Activated CD8-positive, alpha-beta memory T cell treated with anti-CD3 and anti-CD28 coated beads for 1 hour (primary cell): ENCODE results near the gene TFEB.
"Not testable (repeated sequence)": the region's sequence is repeated elsewhere in the genome, so short reads cannot be mapped to it uniquely, and the experiment has no call there.

Experiments
- DNase-seq, 2 donors: peaks; one replicate each; pipeline ENCODE4 v3.0.0-alpha.2; 2020; ENCODE audit warnings: low read depth in 1 of 2; ENCODE audit errors: extremely low read depth in 1 of 2

Gene TFEB

GRCh38 chr6:41766043-41766664 is 30.7 kb upstream of the TFEB start:
- not testable (repeated sequence) for DNase-seq

- no peak for DNase-seq
Measured at GRCh38 chr6:41763470-41763869, 28.1 kb upstream of the TFEB start.

GRCh38 chr6:41759905-41760579 is 24.6 kb upstream of the TFEB start:
- DNase-seq: no peak

DNA sequence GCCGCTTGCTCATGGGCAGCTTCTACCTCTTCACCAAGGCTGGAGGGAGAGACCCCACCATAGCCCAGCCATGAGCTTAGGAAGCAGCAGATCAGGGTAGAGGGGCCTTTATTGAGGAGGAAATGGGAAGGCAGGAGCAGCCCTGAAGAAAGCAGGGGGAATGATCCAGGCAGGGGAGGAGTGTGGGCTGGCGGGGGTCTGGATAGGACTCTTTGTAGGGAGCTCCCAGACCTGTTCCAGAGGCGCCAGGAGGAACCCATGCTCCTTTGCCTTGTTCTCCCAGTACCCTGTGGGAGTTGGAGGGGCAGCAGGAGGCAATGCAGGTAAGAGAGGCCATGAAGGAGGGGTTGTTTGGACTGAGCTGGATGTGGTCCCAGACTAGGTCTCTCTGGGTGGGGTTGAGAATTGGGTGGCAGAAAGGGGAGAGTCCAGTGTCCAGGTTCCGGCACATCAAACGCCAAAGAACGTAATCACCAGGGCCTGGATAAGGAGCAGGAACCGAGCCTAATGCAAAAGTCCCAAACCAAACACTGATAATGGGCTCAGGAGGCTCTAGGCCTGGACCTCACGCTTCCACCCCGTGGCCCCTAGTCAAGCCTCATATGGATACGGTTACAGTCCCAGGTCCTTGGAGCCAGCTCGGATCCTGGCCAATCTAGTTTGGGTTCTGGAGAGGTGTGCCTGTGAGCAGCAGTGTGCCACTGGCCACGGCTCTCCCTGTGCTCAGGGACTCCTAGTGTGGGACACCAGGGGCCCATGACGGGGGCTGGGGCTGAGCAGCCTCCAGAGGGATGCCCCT is 23.9 kb upstream of the TFEB start:
- no peak for DNase-seq

- no peak for DNase-seq
Measured at GRCh38 chr6:41758641-41759035, 23.2 kb upstream of the TFEB start.

DNA sequence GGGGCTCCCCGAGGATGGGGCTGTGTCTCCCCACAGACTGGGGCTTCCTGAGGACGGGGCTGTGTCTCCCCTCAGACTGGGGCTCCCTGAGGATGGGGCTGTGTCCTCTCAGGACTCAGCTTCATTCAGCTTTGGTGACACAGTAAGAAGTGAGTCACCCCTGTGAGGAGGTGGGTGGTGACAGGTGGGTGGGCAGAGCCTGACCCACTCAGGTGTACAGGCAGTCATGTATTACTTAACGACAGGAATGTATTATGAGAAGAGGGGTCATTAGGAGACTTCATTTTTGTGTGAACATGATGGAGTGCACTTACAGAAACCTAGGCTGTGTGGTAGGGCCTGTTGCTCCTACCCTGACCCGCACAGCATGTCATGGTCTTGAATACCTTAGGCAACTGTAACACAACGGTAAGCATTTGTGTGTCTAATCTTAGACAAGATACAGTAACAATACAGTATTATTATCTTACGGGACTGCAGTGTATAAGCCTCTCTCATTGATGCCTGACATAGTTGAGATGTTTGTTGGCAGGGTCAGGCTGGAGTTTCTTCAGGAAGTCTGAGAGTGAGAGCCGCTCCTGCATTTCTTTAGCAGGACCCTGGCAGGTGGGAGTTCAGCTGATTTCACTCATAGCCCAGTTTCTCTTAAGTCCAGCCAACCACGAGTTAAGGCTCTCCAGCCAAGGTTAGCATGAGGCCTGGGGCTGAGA is 22.7 kb upstream of the TFEB start:
- DNase-seq: no peak

DNA sequence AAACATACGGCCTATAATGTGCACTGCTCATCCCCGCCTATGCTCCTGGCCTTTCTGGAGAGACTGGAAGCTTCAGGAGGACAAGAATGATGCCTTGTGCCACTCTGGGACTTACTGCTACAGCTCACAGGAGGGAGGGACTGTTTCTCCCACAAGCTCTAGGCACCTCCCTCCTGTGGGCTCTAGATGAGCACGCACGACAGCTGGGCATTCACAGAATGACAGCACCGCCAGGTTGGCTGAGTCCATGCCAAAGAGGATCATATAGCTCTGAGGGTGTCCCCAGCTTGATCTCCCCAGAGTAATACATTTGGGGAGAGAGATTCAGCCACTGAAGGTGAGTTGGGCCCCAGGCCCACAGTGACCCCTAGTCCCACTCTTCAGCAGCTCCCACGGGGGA is 21.9 kb upstream of the TFEB start:
- DNase-seq: no peak

- no peak for DNase-seq
Measured at GRCh38 chr6:41756354-41756753, 20.9 kb upstream of the TFEB start.

- DNase-seq: no peak
Measured at GRCh38 chr6:41755895-41756294, 20.5 kb upstream of the TFEB start.

- DNase-seq: no peak
Measured at GRCh38 chr6:41750374-41750773, 15.0 kb upstream of the TFEB start.

- DNase-seq: no peak
Measured at GRCh38 chr6:41748542-41748941, 13.1 kb upstream of the TFEB start.

- no peak for DNase-seq
Measured at GRCh38 chr6:41748102-41748477, 12.7 kb upstream of the TFEB start.

GRCh38 chr6:41747256-41748101 is 12.1 kb upstream of the TFEB start, which contains the start of gene PGC:
TSS of gene PGC (minus strand) at chr6:41747397. CDS start at chr6:41747334, 63 bp downstream.
- DNase-seq: no peak

DNA sequence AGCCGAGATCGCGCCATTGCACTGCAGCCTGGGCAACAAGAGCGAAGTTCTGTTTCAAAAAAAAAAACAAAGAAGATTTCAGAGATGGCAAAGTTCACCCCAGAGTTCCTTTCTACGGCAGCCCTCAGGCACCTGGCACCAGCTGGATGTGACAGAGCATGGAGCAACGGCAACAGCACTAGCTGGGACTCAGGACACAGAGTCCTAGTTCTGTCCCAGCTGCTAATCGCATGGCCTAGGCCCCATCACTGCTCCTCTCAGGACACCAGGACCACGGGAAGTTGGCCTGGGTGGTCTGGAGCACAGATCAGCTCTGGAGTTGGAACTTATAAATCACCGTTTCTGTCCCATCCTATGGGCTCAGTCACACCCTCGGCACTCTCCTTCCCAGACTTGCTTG is 10.7 kb upstream of the TFEB start:
- DNase-seq: no peak

GRCh38 chr6:41744236-41744787 is 8.9 kb upstream of the TFEB start:
- DNase-seq: no peak

- DNase-seq: no peak
Measured at GRCh38 chr6:41743406-41744235, 8.2 kb upstream of the TFEB start.

DNA sequence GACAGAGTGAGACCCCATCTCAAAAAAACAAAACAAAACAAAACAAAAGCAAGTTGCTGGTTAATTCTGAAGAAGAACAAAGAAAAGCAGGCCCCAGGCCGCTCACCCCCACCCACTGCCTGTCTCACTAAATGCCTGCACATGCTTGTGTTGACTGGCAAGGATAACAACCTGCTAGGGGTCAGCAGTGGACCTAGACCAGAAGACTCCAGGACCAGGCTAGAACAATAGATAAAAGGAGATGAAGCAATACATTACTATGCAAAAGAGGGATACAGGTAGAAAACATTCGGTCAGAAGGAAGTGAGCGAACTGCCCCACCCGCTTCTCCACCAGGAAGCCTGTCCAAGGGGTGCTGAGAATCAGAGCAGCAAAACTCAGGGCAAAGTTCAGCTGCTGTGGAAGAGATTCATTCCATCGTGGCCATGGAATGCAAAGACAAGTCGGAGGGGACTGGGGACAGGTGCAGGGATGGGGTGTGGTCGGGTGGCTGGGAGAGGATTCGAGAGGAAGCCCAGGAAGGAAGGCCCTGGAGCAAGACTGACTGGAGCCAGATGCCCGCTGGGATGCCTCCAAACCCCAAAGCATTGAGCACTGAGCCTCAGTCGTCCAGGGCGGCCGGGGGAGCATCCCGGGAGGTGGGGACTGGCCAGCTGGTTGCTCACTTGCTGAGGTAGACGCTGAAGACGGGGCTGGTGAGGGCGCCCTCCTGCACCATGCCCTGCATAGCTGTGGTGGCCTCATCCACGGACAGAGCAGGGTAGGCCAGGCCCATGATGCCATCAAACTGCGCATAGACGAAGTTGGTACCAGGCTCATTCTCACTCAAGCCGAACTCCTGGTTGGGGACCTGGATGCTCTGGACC is 6.5 kb upstream of the TFEB start:
- DNase-seq: no peak
